Lower lobe of right lung (tissue), 2 donors: Measurements from ENCODE around the gene DDR2. TPM values are rescaled to one million over a fixed set of nuclear protein-coding genes. Genes with fewer than 3 reads are reported as not detected.
"Not testable (repeated sequence)": the region's sequence is repeated elsewhere in the genome, so short reads cannot be mapped to it uniquely, and the experiment has no call there.

Experiments used
- ATAC-seq, 2 donors: fragments of 200-7000 bp; cut with Tn5 transposase; one replicate each; pipeline ENCODE4 v1.9.1; 2020 to 2022; ENCODE audit warnings: mild to moderate bottlenecking in 2 of 2, moderate library complexity in 2 of 2
- DNase-seq: peaks from one replicate; pipeline ENCODE4 v3.0.0-alpha.2; 2020
- H3K27ac ChIP-seq: fragments of 200-600 bp; one replicate; pipeline ENCODE4 v1.8.0; 2022
- H3K27me3 ChIP-seq: fragments of 200-600 bp; one replicate; pipeline ENCODE4 v1.8.0; 2022; ENCODE audit warnings: low read depth
- H3K36me3 ChIP-seq: fragments of 200-600 bp; one replicate; pipeline ENCODE4 v1.8.0; 2022; ENCODE audit warnings: mild to moderate bottlenecking
- H3K4me1 ChIP-seq: fragments of 200-600 bp; one replicate; pipeline ENCODE4 v1.8.0; 2022
- H3K4me3 ChIP-seq: fragments of 200-600 bp; one replicate; pipeline ENCODE4 v1.8.0; 2022; ENCODE audit warnings: mild to moderate bottlenecking
- H3K9me3 ChIP-seq: fragments of 200-600 bp; one replicate; pipeline ENCODE4 v1.8.0; 2022
- CTCF ChIP-seq: fragments of 200-600 bp; IDR thresholded peaks from one replicate; pipeline ENCODE4 v1.8.0; 2022; ENCODE audit warnings: antibody characterized with exemption, mild to moderate bottlenecking
- intact Hi-C: fragments of 100-400 bp; cut with DNase I; formaldehyde crosslinking; loops from one replicate; pipeline ENCODE4 v1.11.0; 2022
- total RNA-seq: library from RNA; stranded (reverse); fragmentation: NEBNext Ultra II Directional; extraction: Animal tissue kit (Norgen Biotek cat#: 25700); gene quantifications from one replicate; pipeline ENCODE4 v1.2.1, GENCODE V29; 2021
- donor health status: DM: no; HTN: yes; CAD: no; lungs with severe emphysema.

The DDR2 gene
- total RNA-seq, 1 donor from 2014 or later = 47.0 TPM

- H3K27ac ChIP-seq = no peak overlapping the region
- no peak for TF ChIP-seq CTCF
These were observed 103.9 kb downstream of the DDR2 start for GRCh38 chr1:162736184-162736583.

GRCh38 chr1:162736633-162737067 is 104.4 kb downstream of the DDR2 start:
- H3K4me1 ChIP-seq = peaks cover 13% of the 10 kb centered on the region
- H3K9me3 ChIP-seq = no peaks in the 10 kb centered on the region
- intact Hi-C loops = no loop called here
- DNase-seq = no peak
- H3K27ac ChIP-seq = no peak overlapping the region
- H3K36me3 ChIP-seq = no peaks in the 10 kb centered on the region
- no peaks in the 10 kb centered on the region for H3K27me3 ChIP-seq
- no peak for ATAC-seq
- H3K4me3 ChIP-seq = no peak overlapping the region
- no peak for TF ChIP-seq CTCF

More at GRCh38 chr1:162736184-162736583, 103.9 kb downstream of the DDR2 start:
- peak in 1 of 2 donors; percentile 51 for ATAC-seq
- Histone ChIP-seq H3K4me3 (no peak overlapping the region), H3K36me3 (no peaks in the 10 kb centered on the region), H3K4me1 (peaks cover 13% of the 10 kb centered on the region), H3K27me3 (no peaks in the 10 kb centered on the region), H3K9me3 (no peaks in the 10 kb centered on the region)
- no peak for DNase-seq
- intact Hi-C loops = no loop called here

- ATAC-seq (no peak), DNase-seq (no peak)
- H3K36me3 ChIP-seq = no peaks in the 10 kb centered on the region
- H3K27me3 ChIP-seq = no peaks in the 10 kb centered on the region
- H3K4me1 ChIP-seq = peaks cover 5% of the 10 kb centered on the region
- TF ChIP-seq CTCF = no peak
- H3K27ac ChIP-seq = no peak overlapping the region
- H3K4me3 ChIP-seq = no peak overlapping the region
- intact Hi-C loops = no loop called here
- H3K9me3 ChIP-seq = no peaks in the 10 kb centered on the region
These were observed 108.5 kb downstream of the DDR2 start for GRCh38 chr1:162740755-162741154.

- Histone ChIP-seq H3K4me3 (no peak overlapping the region), H3K27me3 (no peaks in the 10 kb centered on the region), H3K36me3 (no peaks in the 10 kb centered on the region), H3K4me1 (no peaks in the 10 kb centered on the region), H3K27ac (no peak overlapping the region), H3K9me3 (no peaks in the 10 kb centered on the region)
- no peak for TF ChIP-seq CTCF
- DNase-seq = no peak
- intact Hi-C loops = no loop called here
- ATAC-seq = no peak
These were observed 109.3 kb downstream of the DDR2 start for GRCh38 chr1:162741574-162741973.

- H3K27ac ChIP-seq, H3K4me1 ChIP-seq, H3K27me3 ChIP-seq, H3K36me3 ChIP-seq, ATAC-seq, H3K9me3 ChIP-seq, H3K4me3 ChIP-seq, intact Hi-C loops, DNase-seq: not testable (repeated sequence)
These were observed 114.1 kb downstream of the DDR2 start for GRCh38 chr1:162746264-162746942.

- Histone ChIP-seq H3K36me3 (peaks cover 8% of the 10 kb centered on the region), H3K4me1 (no peaks in the 10 kb centered on the region), H3K4me3 (no peak overlapping the region), H3K9me3 (no peaks in the 10 kb centered on the region), H3K27ac (no peak overlapping the region), H3K27me3 (no peaks in the 10 kb centered on the region)
- no peak for TF ChIP-seq CTCF
- DNase-seq (no peak), ATAC-seq (no peak)
- intact Hi-C loops = no loop called here
These were observed 120.9 kb downstream of the DDR2 start for GRCh38 chr1:162753001-162753658.
